IMR-90 (cell line): ENCODE measurements around the gene ANKRD65. TPM values are rescaled to one million over a fixed set of nuclear protein-coding genes. Genes with fewer than 3 reads are reported as not detected.

Experiments used
- ATAC-seq: fragments of 200-7000 bp; cut with Tn5 transposase; 2 replicates; pipeline ENCODE4 v1.9.1; 2020; ENCODE audit warnings: low read depth, mild to moderate bottlenecking, moderate library complexity
- BruUV-seq: library from RNA; stranded (reverse); fragments of 400-500 nt; replicated peaks from 2 replicates; lab custom pipeline; 2021; lab: Mats Ljungman, UMichigan
- CTCF ChIA-PET: fragments of 300-600 bp; formaldehyde crosslinking; extraction: SDS; loops from one replicate; lab custom pipeline; 2021; ENCODE audit warnings: antibody characterized with exemption; lab: Yijun Ruan, JAX
- POLR2A ChIA-PET: fragments of 300-600 bp; sonication (Branson Sonifier 250); formaldehyde crosslinking; loops from one replicate; lab custom pipeline; 2022; ENCODE audit warnings: antibody characterized with exemption; ENCODE audit not compliant: unreplicated experiment; lab: Charles Lee
- DNase-seq: peaks from one replicate; pipeline ENCODE4 v3.0.0; 2013
- H2AFZ ChIP-seq: replicated peaks from 2 replicates; pipeline ENCODE3; 2013; ENCODE audit warnings: low read length, mild to moderate bottlenecking; ENCODE audit not compliant: poor library complexity
- H2AK5ac ChIP-seq: 2 replicates; pipeline ENCODE4 v1.6.1; 2013; ENCODE audit warnings: low read depth, low read length, inconsistent platforms
- H2AK9ac ChIP-seq: replicated peaks from 2 replicates; pipeline ENCODE3; 2013; ENCODE audit warnings: mild to moderate bottlenecking, low read depth, low read length, moderate library complexity; ENCODE audit not compliant: poor library complexity
- H2BK120ac ChIP-seq: 2 replicates; pipeline ENCODE4 v1.6.1; 2013; ENCODE audit warnings: low read depth, low read length, inconsistent platforms
- H2BK15ac ChIP-seq: 3 replicates; pipeline ENCODE4 v1.6.1; 2013; ENCODE audit warnings: low read depth, low read length, inconsistent platforms
- H2BK20ac ChIP-seq: 2 replicates; pipeline ENCODE4 v1.6.1; 2013; ENCODE audit warnings: low read depth, mild to moderate bottlenecking, inconsistent platforms, low read length, moderate library complexity
- H2BK5ac ChIP-seq: 2 replicates; pipeline ENCODE4 v1.6.1; 2013; ENCODE audit warnings: mild to moderate bottlenecking, low read depth, low read length, inconsistent platforms; ENCODE audit not compliant: poor library complexity, severe bottlenecking
- H3K14ac ChIP-seq: replicated peaks from 2 replicates; pipeline ENCODE4 v1.6.1; 2013; ENCODE audit warnings: low read depth, low read length, inconsistent platforms
- H3K18ac ChIP-seq: 2 replicates; pipeline ENCODE4 v1.6.1; 2013; ENCODE audit warnings: low read depth, low read length, control low read depth
- H3K23ac ChIP-seq: 2 replicates; pipeline ENCODE4 v1.6.1; 2013; ENCODE audit warnings: low read depth, low read length, inconsistent platforms
- H3K27ac ChIP-seq: 2 replicates; pipeline ENCODE4 v1.5.1; 2013; ENCODE audit warnings: mild to moderate bottlenecking, control low read depth, low read length; ENCODE audit not compliant: insufficient read depth
- H3K27me3 ChIP-seq: 2 replicates; pipeline ENCODE4 v1.6.1; 2013; ENCODE audit warnings: low read length; ENCODE audit not compliant: control insufficient read depth, insufficient read depth
- H3K36me3 ChIP-seq: 2 replicates; pipeline ENCODE4 v1.6.1; 2013; ENCODE audit warnings: low read length, mixed read lengths; ENCODE audit not compliant: control insufficient read depth, insufficient read depth
- H3K4ac ChIP-seq: 2 replicates; pipeline ENCODE4 v1.6.1; 2013; ENCODE audit warnings: low read depth, low read length, inconsistent platforms
- H3K4me1 ChIP-seq: 2 replicates; pipeline ENCODE4 v1.6.1; 2013; ENCODE audit warnings: low read length, mixed read lengths; ENCODE audit not compliant: control insufficient read depth, insufficient read depth
- H3K4me2 ChIP-seq: 2 replicates; pipeline ENCODE4 v1.6.1; 2013; ENCODE audit warnings: low read depth, mild to moderate bottlenecking, control low read depth, low read length, moderate library complexity
- H3K4me3 ChIP-seq: 2 replicates; pipeline ENCODE4 v1.5.1; 2013; ENCODE audit warnings: low read depth, mild to moderate bottlenecking, control low read depth, low read length, moderate library complexity; ENCODE audit not compliant: insufficient read depth
- H3K56ac ChIP-seq: 2 replicates; pipeline ENCODE4 v1.6.1; 2013; ENCODE audit warnings: low read length, inconsistent platforms; ENCODE audit not compliant: insufficient read depth; ENCODE audit errors: extremely low read depth
- H3K79me1 ChIP-seq, 2 experiments: 2 replicates each; pipeline ENCODE4 v1.6.1; 2013; ENCODE audit warnings: low read length in 2 of 2, inconsistent platforms in 1 of 2, low read depth in 1 of 2
- H3K9ac ChIP-seq: 2 replicates; pipeline ENCODE4 v1.6.1; 2013; ENCODE audit warnings: low read depth, low read length, control low read depth
- H3K9me1 ChIP-seq: 2 replicates; pipeline ENCODE4 v1.6.1; 2013; ENCODE audit warnings: low read length, inconsistent platforms; ENCODE audit not compliant: insufficient read depth
- H3K9me3 ChIP-seq: 2 replicates; pipeline ENCODE4 v1.6.1; 2013; ENCODE audit warnings: low read length; ENCODE audit not compliant: control insufficient read depth, insufficient read depth
- H4K20me1 ChIP-seq: 2 replicates; pipeline ENCODE4 v1.6.1; 2013; ENCODE audit warnings: low read length, inconsistent platforms; ENCODE audit not compliant: insufficient read depth
- H4K5ac ChIP-seq: 2 replicates; pipeline ENCODE4 v1.6.1; 2013; ENCODE audit warnings: mild to moderate bottlenecking, low read depth, low read length, control low read depth
- H4K8ac ChIP-seq, 2 experiments: 2 replicates each; pipeline ENCODE4 v1.6.1; 2013; ENCODE audit warnings: low read depth in 2 of 2, low read length in 2 of 2, control low read depth in 1 of 2, inconsistent platforms in 1 of 2
- H4K91ac ChIP-seq: 2 replicates; pipeline ENCODE4 v1.6.1; 2013; ENCODE audit warnings: low read depth, low read length, inconsistent platforms; ENCODE audit not compliant: insufficient read depth
- CEBPB ChIP-seq: IDR thresholded peaks from 2 replicates; pipeline ENCODE4 v1.6.1; 2012; ENCODE audit warnings: low read depth, low read length, improper control_type of control experiment
- FOS ChIP-seq: fragments of 150-350 bp; IDR thresholded peaks from 2 replicates; pipeline ENCODE4 v1.6.1; 2016; ENCODE audit warnings: low read depth, low read length
- MAFK ChIP-seq: IDR thresholded peaks from 2 replicates; pipeline ENCODE4 v1.6.1; 2012; ENCODE audit warnings: low read depth, low read length, improper control_type of control experiment
- MAZ ChIP-seq: IDR thresholded peaks from 2 replicates; pipeline ENCODE4 v1.6.1; 2012; ENCODE audit warnings: low read depth, mild to moderate bottlenecking, low read length, improper control_type of control experiment, moderate library complexity, borderline replicate concordance
- MXI1 ChIP-seq: IDR thresholded peaks from 2 replicates; pipeline ENCODE4 v1.6.1; 2012; ENCODE audit warnings: low read depth, mild to moderate bottlenecking, low read length, moderate library complexity, borderline replicate concordance
- NFE2L2 ChIP-seq: fragments of 150-350 bp; IDR thresholded peaks from 2 replicates; pipeline ENCODE4 v1.6.1; 2016; ENCODE audit warnings: low read depth, mild to moderate bottlenecking, low read length
- RFX5 ChIP-seq: IDR thresholded peaks from 2 replicates; pipeline ENCODE4 v1.8.0; 2012; ENCODE audit warnings: low read depth, mild to moderate bottlenecking, low read length, moderate library complexity
- WGBS, 2 experiments: methylation state at CpG; one replicate each; pipeline versions ENCODE4 v1.1.5 to v1.1.7; 2013; ENCODE audit warnings: missing lambda C conversion rate in 2 of 2; ENCODE audit not compliant: insufficient read length in 1 of 2; ENCODE audit errors: extremely low coverage in 2 of 2; 5-methylcytosine and 5-hydroxymethylcytosine counted together
- dilution Hi-C: fragments of 300-500 bp; cut with HindIII; formaldehyde crosslinking; loops from one replicate; pipeline ENCODE4 v1.14.3; 2018; ENCODE audit warnings: low sequenced_read_pairs; ENCODE audit not compliant: unreplicated experiment
- in situ Hi-C: fragments of 300-500 bp; cut with MboI; formaldehyde crosslinking; loops from 3 replicates; pipeline ENCODE4 v1.14.3; 2019; ENCODE audit warnings: low sequenced_read_pairs, inconsistent platforms, mixed read lengths
- intact Hi-C: fragments of 100-400 bp; cut with micrococcal nuclease; formaldehyde crosslinking; loops from 2 replicates; pipeline ENCODE4 v1.10.0; 2022
- polyA plus RNA-seq, 3 experiments: library from polyadenylated mRNA; depleted of rRNA; stranded (reverse); fragments of >200 nt; gene quantifications; 2 replicates each; pipeline ENCODE4 v1.2.3, GENCODE V29; 2012; ENCODE audit warnings: low replicate concordance in 1 of 3
- total RNA-seq: library from RNA; depleted of rRNA; stranded (reverse); fragments of >200 nt; gene quantifications from 2 replicates; pipeline ENCODE4 v1.2.3, GENCODE V29; 2012
- TF ChIP-seq, protein P1 (sequence below): fragments of 150-350 bp; IDR thresholded peaks from 2 replicates; pipeline ENCODE4 v1.6.1; 2017; ENCODE audit warnings: mild to moderate bottlenecking, antibody characterized with exemption, low read length, low read depth

ANKRD65 gene
- total and polyA plus RNA-seq, 2 of the 4 experiments (the other 2 are of a cell fraction) = 0.09 TPM; not detected in 1

DNA sequence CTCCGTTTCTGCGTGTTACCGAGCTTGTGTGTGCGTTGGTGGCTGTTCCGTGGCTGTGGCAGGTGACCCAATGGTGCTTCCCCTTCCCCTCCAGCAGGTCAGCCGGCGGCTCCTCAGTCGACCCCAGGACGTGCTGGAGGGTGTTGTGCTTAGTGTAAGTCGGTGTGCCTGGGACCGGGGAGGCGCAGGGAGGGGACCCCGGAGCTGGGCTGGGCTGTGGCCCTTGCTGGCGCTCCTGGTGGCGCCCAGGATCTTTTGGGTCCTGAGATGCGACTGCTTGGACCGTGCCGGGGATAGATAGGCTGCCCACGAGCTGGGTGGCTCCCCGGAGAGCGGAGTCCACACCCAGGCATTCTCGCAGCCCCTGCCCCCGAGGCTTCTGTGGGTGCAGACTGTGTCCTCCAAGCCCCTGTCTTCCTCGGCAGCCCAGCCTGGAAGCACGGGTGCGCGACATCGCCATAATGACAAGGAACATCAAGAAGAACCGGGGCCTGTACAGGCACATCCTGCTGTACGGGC lies 34.3 kb upstream of the ANKRD65 start:
- Histone ChIP-seq H2AFZ (no peak overlapping the region), H3K9ac (no peak overlapping the region), H3K18ac (no peak overlapping the region), H3K79me1 (no peaks in the 10 kb centered on the region), H3K27ac (no peak overlapping the region), H2BK5ac (no peak overlapping the region), H2AK9ac (no peak overlapping the region), H2AK5ac (no peak overlapping the region), H2BK120ac (no peak overlapping the region), H4K91ac (no peak overlapping the region), H3K14ac (no peak overlapping the region), H4K8ac (no peak overlapping the region), H2BK20ac (no peak overlapping the region), H3K36me3 (no peaks in the 10 kb centered on the region), H4K20me1 (no peaks in the 10 kb centered on the region), H4K5ac (no peak overlapping the region), H3K9me3 (no peaks in the 10 kb centered on the region), H3K4me1 (no peaks in the 10 kb centered on the region), H3K56ac (no peak overlapping the region), H3K4me2 (no peak overlapping the region), H3K4me3 (no peak overlapping the region), H3K27me3 (peaks cover 3% of the 10 kb centered on the region; the same call in 1 of the 2 replicates), H3K23ac (no peak overlapping the region), H2BK15ac (no peak overlapping the region), H3K9me1 (no peaks in the 10 kb centered on the region), H3K4ac (no peak overlapping the region)
- BruUV-seq = no TSS peak
- dilution Hi-C loops (no loop called here), in situ Hi-C loops (no loop called here), intact Hi-C loops (no loop called here)
- CTCF ChIA-PET = no interaction called here
- ATAC-seq (no peak), DNase-seq (no peak)
- 87% methylated on average over 17 of the region's 30 CpGs; no CpG with 5 or more reads in 1 of the 2 experiments for WGBS, 2 experiments
- TF ChIP-seq MXI1 (no peak), RFX5 (no peak), FOS (no peak), CEBPB (no peak), MAFK (no peak), MAZ (no peak), NFE2L2 (no peak)
- TF ChIP-seq, protein P1, sequence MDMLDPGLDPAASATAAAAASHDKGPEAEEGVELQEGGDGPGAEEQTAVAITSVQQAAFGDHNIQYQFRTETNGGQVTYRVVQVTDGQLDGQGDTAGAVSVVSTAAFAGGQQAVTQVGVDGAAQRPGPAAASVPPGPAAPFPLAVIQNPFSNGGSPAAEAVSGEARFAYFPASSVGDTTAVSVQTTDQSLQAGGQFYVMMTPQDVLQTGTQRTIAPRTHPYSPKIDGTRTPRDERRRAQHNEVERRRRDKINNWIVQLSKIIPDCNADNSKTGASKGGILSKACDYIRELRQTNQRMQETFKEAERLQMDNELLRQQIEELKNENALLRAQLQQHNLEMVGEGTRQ = no peak
- POLR2A ChIA-PET = no interaction called here
